Tibial artery (tissue), 4 donors: ENCODE data around the gene TRAPPC2.
A peak's percentile ranks its signal among the peaks of the same experiment; 100 is the strongest.

Experiments used
- DNase-seq, 2 donors: peaks; one replicate each; pipeline ENCODE4 v3.0.0-alpha.2; 2019
- H3K27ac ChIP-seq, 2 donors: fragments of 200-600 bp; sonication (generic) in 1 of 2; 1 replicate in 1 of 2; 2 replicates in 1 of 2; pipeline ENCODE4 v1.5.1; 2018 to 2019; ENCODE audit warnings: mild to moderate bottlenecking in 1 of 2
- H3K27me3 ChIP-seq, 2 donors: fragments of 200-600 bp; sonication (generic) in 1 of 2; one replicate each; pipeline versions ENCODE4 v1.5.1 to v1.6.0; 2016 to 2019
- H3K36me3 ChIP-seq, 3 donors: fragments of 200-600 bp; sonication (generic) in 2 of 3; one replicate each; pipeline ENCODE4 v1.5.1; 2016 to 2019; ENCODE audit warnings: mild to moderate bottlenecking in 2 of 3
- H3K4me1 ChIP-seq, 4 donors: fragments of 200-600 bp; sonication (generic) in 2 of 4; 1 replicate in 3 of 4; 2 replicates in 1 of 4; pipeline ENCODE4 v1.5.1; 2016 to 2019
- H3K4me3 ChIP-seq, 2 donors: fragments of 200-600 bp; sonication (generic) in 1 of 2; 1 replicate in 1 of 2; 2 replicates in 1 of 2; pipeline ENCODE4 v1.5.1; 2018 to 2019; ENCODE audit warnings: mild to moderate bottlenecking in 2 of 2
- H3K9me3 ChIP-seq, 3 donors: fragments of 200-600 bp; sonication (generic) in 1 of 3; one replicate each; pipeline ENCODE4 v1.5.1; 2016 to 2019
- CTCF ChIP-seq, 2 experiments: fragments of 200-600 bp in 1 of 2; fragments of 450-650 bp in 1 of 2; IDR thresholded peaks; one replicate each; pipeline ENCODE4 v1.5.1; 2017 to 2019; ENCODE audit warnings: antibody characterized with exemption in 2 of 2, mild to moderate bottlenecking in 1 of 2, moderate library complexity in 1 of 2
- intact Hi-C: fragments of 100-400 bp; cut with DNase I; formaldehyde crosslinking; loops from one replicate; pipeline ENCODE4 v1.15.0; 2023; ENCODE audit warnings: low total_unique reads

TRAPPC2 gene

GRCh38 chrX:13748486-13748885 is 14.1 kb upstream of the TRAPPC2 start:
- peaks cover 0 to 65% (median 25%) of the 10 kb centered on the region in 3 donors for H3K36me3 ChIP-seq
- no peak for DNase-seq
- no peaks in the 10 kb centered on the region for H3K4me1 ChIP-seq
- no peak for TF ChIP-seq CTCF (IDR thresholded peaks at IDR 0.05)
- no peaks in the 10 kb centered on the region for H3K9me3 ChIP-seq
- H3K27ac ChIP-seq = no peak overlapping the region
- no peaks in the 10 kb centered on the region for H3K27me3 ChIP-seq
- intact Hi-C loops = no loop called here
- no peak overlapping the region for H3K4me3 ChIP-seq

GRCh38 chrX:13747836-13748235 is 13.4 kb upstream of the TRAPPC2 start:
- Histone ChIP-seq H3K4me1 (no peaks in the 10 kb centered on the region), H3K9me3 (no peaks in the 10 kb centered on the region), H3K36me3 (peaks cover 0 to 61% (median 25%) of the 10 kb centered on the region in 3 donors), H3K27me3 (no peaks in the 10 kb centered on the region), H3K4me3 (no peak overlapping the region), H3K27ac (no peak overlapping the region)
- peak; percentile 39 to 43 for TF ChIP-seq CTCF (IDR thresholded peaks at IDR 0.05)
- intact Hi-C loops = no loop called here
- peak in 1 of 2 donors; percentile 29 for DNase-seq

- no peak overlapping the region for H3K27ac ChIP-seq
- peaks cover 0 to 62% (median 6%) of the 10 kb centered on the region in 3 donors for H3K36me3 ChIP-seq
- intact Hi-C loops = no loop called here
- no peak overlapping the region for H3K4me3 ChIP-seq
- H3K4me1 ChIP-seq = no peaks in the 10 kb centered on the region
- no peak for DNase-seq
- H3K27me3 ChIP-seq = no peaks in the 10 kb centered on the region
- no peaks in the 10 kb centered on the region for H3K9me3 ChIP-seq
- no peak for TF ChIP-seq CTCF (IDR thresholded peaks at IDR 0.05)
Measured at GRCh38 chrX:13742397-13743176, 8.2 kb upstream of the TRAPPC2 start.

GRCh38 chrX:13741695-13742094 is 7.3 kb upstream of the TRAPPC2 start:
- DNase-seq = no peak
- no peaks in the 10 kb centered on the region for H3K9me3 ChIP-seq
- no peak overlapping the region for H3K4me3 ChIP-seq
- H3K27me3 ChIP-seq = no peaks in the 10 kb centered on the region
- no peaks in the 10 kb centered on the region for H3K4me1 ChIP-seq
- intact Hi-C loops = no loop called here
- no peak for TF ChIP-seq CTCF (IDR thresholded peaks at IDR 0.05)
- H3K27ac ChIP-seq = no peak overlapping the region
- peaks cover 0 to 53% (median 6%) of the 10 kb centered on the region in 3 donors for H3K36me3 ChIP-seq

GRCh38 chrX:13733506-13733905 is 914 bp downstream of the TRAPPC2 start:
- no peaks in the 10 kb centered on the region for H3K27me3 ChIP-seq
- no peak for TF ChIP-seq CTCF (IDR thresholded peaks at IDR 0.05)
- peak overlapping the region; percentile 77 to 83 for H3K4me3 ChIP-seq
- intact Hi-C loops = loop anchor here (10.0 kb wide), 1 partner anchor 229 kb away; no protein-coding TSS in a partner anchor
- H3K27ac ChIP-seq = peak overlapping the region; percentile 86 to 91
- H3K9me3 ChIP-seq = no peaks in the 10 kb centered on the region
- no peaks in the 10 kb centered on the region for H3K36me3 ChIP-seq
- peaks cover 0 to 12% (median 3%) of the 10 kb centered on the region in 4 donors for H3K4me1 ChIP-seq
- no peak for DNase-seq
